ENCODE measurements around the gene HLA-DMA.
A peak's percentile ranks its signal among the peaks of the same experiment; 100 is the strongest.

HLA-DMA gene

GRCh38 chr6:32964776-32965175, 11.9 kb upstream of the HLA-DMA start:
- TF ChIP-seq CTCF (conservative IDR thresholded peaks at IDR 0.05; ENCODE audit: low read depth, low read length), result no peak
- DNase-seq (ENCODE audit: low read depth), result no peak
- no peak overlapping the region for H3K4me3 ChIP-seq (ENCODE audit: low read depth, low read length)

GRCh38 chr6:32963866-32964265, 11.0 kb upstream of the HLA-DMA start:
- DNase-seq (ENCODE audit: low read depth), result no peak
- no peak for TF ChIP-seq CTCF (conservative IDR thresholded peaks at IDR 0.05; ENCODE audit: low read depth, low read length)
- no peak overlapping the region for H3K4me3 ChIP-seq (ENCODE audit: low read depth, low read length)

- no peak for DNase-seq (ENCODE audit: low read depth)
- TF ChIP-seq CTCF (conservative IDR thresholded peaks at IDR 0.05; ENCODE audit: low read depth, low read length), result no peak
- H3K4me3 ChIP-seq (ENCODE audit: low read depth, low read length), result no peak overlapping the region
These were observed 9.4 kb upstream of the HLA-DMA start for GRCh38 chr6:32962213-32962826.

- H3K4me3 ChIP-seq (ENCODE audit: low read depth, low read length), result no peak overlapping the region
- no peak for DNase-seq (ENCODE audit: low read depth)
- TF ChIP-seq CTCF (conservative IDR thresholded peaks at IDR 0.05; ENCODE audit: low read depth, low read length), result no peak
These were observed 7.7 kb upstream of the HLA-DMA start for GRCh38 chr6:32960563-32960962.

GRCh38 chr6:32956176-32956575, 3.3 kb upstream of the HLA-DMA start:
- TF ChIP-seq CTCF (conservative IDR thresholded peaks at IDR 0.05; ENCODE audit: low read depth, low read length), result no peak
- no peak overlapping the region for H3K4me3 ChIP-seq (ENCODE audit: low read depth, low read length)
- DNase-seq (ENCODE audit: low read depth), result no peak

GRCh38 chr6:32954986-32955802, 2.3 kb upstream of the HLA-DMA start:
- peak; percentile 69 for TF ChIP-seq CTCF (conservative IDR thresholded peaks at IDR 0.05; ENCODE audit: low read depth, low read length)
- H3K4me3 ChIP-seq (ENCODE audit: low read depth, low read length), result no peak overlapping the region
- DNase-seq (ENCODE audit: low read depth), result peak; percentile 47

GRCh38 chr6:32954267-32954666, 1.4 kb upstream of the HLA-DMA start:
- no peak for DNase-seq (ENCODE audit: low read depth)
- no peak overlapping the region for H3K4me3 ChIP-seq (ENCODE audit: low read depth, low read length)
- TF ChIP-seq CTCF (conservative IDR thresholded peaks at IDR 0.05; ENCODE audit: low read depth, low read length), result no peak

All from choroid plexus epithelial cell (primary cell).